Liver (tissue), 9 donors: ENCODE results near the gene PAXIP1. TPM values are rescaled to one million over a fixed set of nuclear protein-coding genes. Genes with fewer than 3 reads are reported as not detected.

Experiments
- DNase-seq: peaks from one replicate; pipeline ENCODE4 v3.0.0-alpha.2; 2017; ENCODE audit warnings: low spot score
- H3K27ac ChIP-seq, 2 donors: one replicate each; pipeline ENCODE4 v1.7.0; 2013; ENCODE audit warnings: inconsistent platforms in 2 of 2, low read length in 2 of 2, control low read depth in 1 of 2, low read depth in 1 of 2, mild to moderate bottlenecking in 1 of 2
- H3K27me3 ChIP-seq, 4 donors: one replicate each; pipeline versions ENCODE4 v1.6.1 to v1.7.0; 2013; ENCODE audit warnings: low read length in 3 of 4, inconsistent platforms in 1 of 4, mild to moderate bottlenecking in 1 of 4, moderate library complexity in 1 of 4; ENCODE audit not compliant: control insufficient read depth in 4 of 4, insufficient read depth in 4 of 4
- H3K36me3 ChIP-seq, 4 donors: one replicate each; pipeline versions ENCODE4 v1.6.1 to v1.7.0; 2013; ENCODE audit warnings: low read length in 3 of 4, mild to moderate bottlenecking in 3 of 4, low read depth in 1 of 4, moderate library complexity in 1 of 4; ENCODE audit not compliant: control insufficient read depth in 4 of 4, insufficient read depth in 3 of 4
- H3K4me1 ChIP-seq, 4 donors: one replicate each; pipeline versions ENCODE4 v1.6.1 to v1.7.0; 2013; ENCODE audit warnings: low read length in 3 of 4, mild to moderate bottlenecking in 3 of 4, moderate library complexity in 1 of 4; ENCODE audit not compliant: control insufficient read depth in 4 of 4, insufficient read depth in 4 of 4
- H3K4me3 ChIP-seq, 3 donors: one replicate each; pipeline versions ENCODE4 v1.6.1 to v1.7.0; 2013; ENCODE audit warnings: low read length in 3 of 3, control low read depth in 1 of 3, low read depth in 1 of 3, mild to moderate bottlenecking in 1 of 3
- H3K9ac ChIP-seq, 2 donors: one replicate each; pipeline ENCODE4 v1.7.0; 2013; ENCODE audit warnings: low read length in 2 of 2, mild to moderate bottlenecking in 2 of 2, moderate library complexity in 2 of 2, control low read depth in 1 of 2, low read depth in 1 of 2
- H3K9me3 ChIP-seq, 4 donors: one replicate each; pipeline versions ENCODE4 v1.6.1 to v1.7.0; 2013; ENCODE audit warnings: low read length in 3 of 4; ENCODE audit not compliant: control insufficient read depth in 4 of 4
- EGR1 ChIP-seq, 2 donors: IDR thresholded peaks; 2 replicates each; pipeline ENCODE4 v1.6.1; 2016 to 2018; ENCODE audit warnings: antibody characterized with exemption in 2 of 2, low read depth in 2 of 2
- FOXA1 ChIP-seq: IDR thresholded peaks from 2 replicates; pipeline ENCODE4 v1.6.1; 2016; ENCODE audit warnings: antibody characterized with exemption
- FOXA2 ChIP-seq: IDR thresholded peaks from 2 replicates; pipeline ENCODE4 v1.6.1; 2016; ENCODE audit warnings: antibody characterized with exemption
- GABPA ChIP-seq, 2 donors: IDR thresholded peaks in 1 of 2; conservative IDR thresholded peaks in 1 of 2; 2 replicates each; pipeline ENCODE4 v1.6.1; 2016; ENCODE audit warnings: antibody characterized with exemption in 2 of 2, mild to moderate bottlenecking in 1 of 2, moderate library complexity in 1 of 2
- HNF4G ChIP-seq: IDR thresholded peaks from 2 replicates; pipeline ENCODE4 v1.6.1; 2016; ENCODE audit warnings: antibody characterized with exemption
- JUND ChIP-seq, 2 donors: IDR thresholded peaks; 2 replicates each; pipeline ENCODE4 v1.6.1; 2016; ENCODE audit warnings: antibody characterized with exemption in 2 of 2
- RAD21 ChIP-seq, 2 donors: IDR thresholded peaks; 2 replicates each; pipeline ENCODE4 v1.6.1; 2016; ENCODE audit warnings: antibody characterized with exemption in 2 of 2, mild to moderate bottlenecking in 2 of 2
- RXRA ChIP-seq, 2 donors: IDR thresholded peaks; 2 replicates each; pipeline ENCODE4 v1.6.1; 2017 to 2018; ENCODE audit warnings: antibody characterized with exemption in 2 of 2, mild to moderate bottlenecking in 1 of 2
- SP1 ChIP-seq: IDR thresholded peaks from 2 replicates; pipeline ENCODE4 v1.6.1; 2018; ENCODE audit warnings: antibody characterized with exemption, mild to moderate bottlenecking
- TAF1 ChIP-seq: conservative IDR thresholded peaks from 2 replicates; pipeline ENCODE4 v1.6.1; 2016; ENCODE audit warnings: antibody characterized with exemption, mild to moderate bottlenecking
- YY1 ChIP-seq: IDR thresholded peaks from 2 replicates; pipeline ENCODE4 v1.6.1; 2016; ENCODE audit warnings: antibody characterized with exemption, mild to moderate bottlenecking
- WGBS: extraction: QIAGEN DNeasy Blood & Tissue Kit; methylation state at CpG from one replicate; pipeline ENCODE4 v1.1.7; 2013; 5-methylcytosine and 5-hydroxymethylcytosine counted together
- polyA plus RNA-seq, 2 donors: library from polyadenylated mRNA; stranded (reverse) in 1 of 2; unstranded in 1 of 2; fragments of 200-250 nt in 1 of 2; fragments of >200 nt in 1 of 2; fragmentation: Nextera tagmentation in 1 of 2; extraction: Ambion mirVana in 1 of 2; gene quantifications; one replicate each; pipeline versions ENCODE4 v1.2.1 to v1.2.3, GENCODE V29; 2013 to 2015
- total RNA-seq, 2 donors: library from RNA; depleted of rRNA; stranded (reverse); fragments of >200 nt; gene quantifications; one replicate each; pipeline ENCODE4 v1.2.3, GENCODE V29; 2014
- TF ChIP-seq, protein P1 (sequence below): IDR thresholded peaks from 2 replicates; pipeline ENCODE4 v1.6.1; 2016; ENCODE audit warnings: antibody characterized with exemption
- TF ChIP-seq, protein P2 (sequence below): IDR thresholded peaks from 2 replicates; pipeline ENCODE4 v1.6.1; 2016; ENCODE audit warnings: antibody characterized with exemption, mild to moderate bottlenecking
- TF ChIP-seq, protein P3 (sequence below): IDR thresholded peaks from 2 replicates; pipeline ENCODE4 v1.6.1; 2016; ENCODE audit warnings: antibody characterized with exemption
- TF ChIP-seq, protein P4 (sequence below): fragments of 150-350 bp; IDR thresholded peaks from 2 replicates; pipeline ENCODE4 v1.5.1; 2017; ENCODE audit warnings: improper control_type of control experiment, low read depth, low read length; ENCODE audit not compliant: missing input control
- donor health status: healthy.
- donor health status: healthy.
- donor health status: healthy.
- donor health status: healthy.
- donor health status: healthy.

PAXIP1 gene
- total and polyA plus RNA-seq, 4 donors, result 2.0 to 10.1 (median 5.8) TPM

DNA sequence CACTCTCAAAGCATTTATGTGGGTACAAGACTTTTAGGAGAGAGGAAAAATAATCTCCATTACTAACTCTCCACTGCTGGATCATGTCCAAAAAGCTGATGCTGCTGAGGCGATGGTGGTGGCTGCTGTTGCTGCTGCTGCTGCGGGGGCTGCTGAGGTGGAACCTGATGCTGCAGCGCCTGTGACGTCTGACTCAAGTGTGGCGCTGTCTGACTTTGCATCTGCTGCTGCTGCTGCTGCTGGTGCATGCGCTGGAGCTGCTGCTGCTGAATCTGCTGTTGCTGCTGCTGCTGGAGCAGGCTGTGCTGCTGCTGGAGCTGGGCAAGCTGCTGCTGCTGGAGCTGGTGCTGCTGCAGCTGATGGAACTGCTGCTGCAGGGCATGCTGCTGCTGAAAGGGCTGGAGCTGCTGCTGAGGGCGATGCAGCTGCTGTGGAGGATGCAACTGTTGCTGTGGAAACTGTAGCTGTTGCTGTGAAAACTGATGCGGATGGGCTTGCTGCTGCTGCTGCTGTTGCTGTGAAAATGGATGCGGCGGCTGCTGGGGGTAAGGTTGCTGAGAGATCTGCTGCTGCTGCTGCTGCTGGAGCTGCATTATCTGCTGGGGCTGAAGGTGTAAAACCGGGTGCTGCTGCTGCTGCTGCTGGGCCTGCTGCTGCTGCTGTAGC lies 34.5 kb downstream of the PAXIP1 start (continued):
- no peak for TF ChIP-seq FOXA2
- TF ChIP-seq TAF1, result no peak
- TF ChIP-seq FOXA1, result no peak
- TF ChIP-seq, protein P1, sequence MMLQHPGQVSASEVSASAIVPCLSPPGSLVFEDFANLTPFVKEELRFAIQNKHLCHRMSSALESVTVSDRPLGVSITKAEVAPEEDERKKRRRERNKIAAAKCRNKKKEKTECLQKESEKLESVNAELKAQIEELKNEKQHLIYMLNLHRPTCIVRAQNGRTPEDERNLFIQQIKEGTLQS, result no peak
- TF ChIP-seq JUND (IDR thresholded peaks at IDR 0.05), result no peak
- TF ChIP-seq YY1, result no peak
- no peak for TF ChIP-seq RXRA (IDR thresholded peaks at IDR 0.05)
- TF ChIP-seq GABPA (IDR thresholded peaks at IDR 0.05 in 1 of 2, conservative IDR thresholded peaks at IDR 0.05 in 1 of 2), result no peak

DNA sequence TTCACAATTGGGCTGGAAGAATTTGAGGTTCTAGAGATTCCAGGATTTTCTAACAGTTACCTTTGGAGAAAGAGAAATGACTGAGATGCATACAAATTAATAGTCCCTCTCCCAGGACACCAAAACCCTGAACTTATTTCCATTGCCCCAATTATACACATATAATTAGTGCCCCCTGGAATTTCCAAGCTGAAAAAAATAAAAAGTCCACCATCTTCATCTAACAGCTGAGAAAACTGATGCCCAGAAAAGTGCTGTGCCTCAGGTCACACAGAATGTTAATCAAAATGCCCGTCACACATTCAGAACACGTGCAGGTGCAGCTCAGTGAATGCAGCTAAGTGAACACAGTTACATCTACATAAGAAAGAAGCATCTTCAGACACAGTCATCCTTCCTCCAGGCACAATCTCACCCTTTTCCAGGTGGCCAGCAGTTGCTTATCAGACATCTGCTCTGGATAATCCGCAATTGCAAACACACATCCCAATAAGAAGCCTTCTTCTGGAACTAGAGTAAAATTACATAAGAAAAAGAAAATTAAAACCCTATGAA lies 35.4 kb downstream of the PAXIP1 start:
- H3K4me1 ChIP-seq, result no peaks in the 10 kb centered on the region
- DNase-seq, result no peak
- TF ChIP-seq, protein P2, sequence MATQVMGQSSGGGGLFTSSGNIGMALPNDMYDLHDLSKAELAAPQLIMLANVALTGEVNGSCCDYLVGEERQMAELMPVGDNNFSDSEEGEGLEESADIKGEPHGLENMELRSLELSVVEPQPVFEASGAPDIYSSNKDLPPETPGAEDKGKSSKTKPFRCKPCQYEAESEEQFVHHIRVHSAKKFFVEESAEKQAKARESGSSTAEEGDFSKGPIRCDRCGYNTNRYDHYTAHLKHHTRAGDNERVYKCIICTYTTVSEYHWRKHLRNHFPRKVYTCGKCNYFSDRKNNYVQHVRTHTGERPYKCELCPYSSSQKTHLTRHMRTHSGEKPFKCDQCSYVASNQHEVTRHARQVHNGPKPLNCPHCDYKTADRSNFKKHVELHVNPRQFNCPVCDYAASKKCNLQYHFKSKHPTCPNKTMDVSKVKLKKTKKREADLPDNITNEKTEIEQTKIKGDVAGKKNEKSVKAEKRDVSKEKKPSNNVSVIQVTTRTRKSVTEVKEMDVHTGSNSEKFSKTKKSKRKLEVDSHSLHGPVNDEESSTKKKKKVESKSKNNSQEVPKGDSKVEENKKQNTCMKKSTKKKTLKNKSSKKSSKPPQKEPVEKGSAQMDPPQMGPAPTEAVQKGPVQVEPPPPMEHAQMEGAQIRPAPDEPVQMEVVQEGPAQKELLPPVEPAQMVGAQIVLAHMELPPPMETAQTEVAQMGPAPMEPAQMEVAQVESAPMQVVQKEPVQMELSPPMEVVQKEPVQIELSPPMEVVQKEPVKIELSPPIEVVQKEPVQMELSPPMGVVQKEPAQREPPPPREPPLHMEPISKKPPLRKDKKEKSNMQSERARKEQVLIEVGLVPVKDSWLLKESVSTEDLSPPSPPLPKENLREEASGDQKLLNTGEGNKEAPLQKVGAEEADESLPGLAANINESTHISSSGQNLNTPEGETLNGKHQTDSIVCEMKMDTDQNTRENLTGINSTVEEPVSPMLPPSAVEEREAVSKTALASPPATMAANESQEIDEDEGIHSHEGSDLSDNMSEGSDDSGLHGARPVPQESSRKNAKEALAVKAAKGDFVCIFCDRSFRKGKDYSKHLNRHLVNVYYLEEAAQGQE, result no peak
- no peak for TF ChIP-seq YY1
- TF ChIP-seq SP1, result no peak
- TF ChIP-seq, protein P3, sequence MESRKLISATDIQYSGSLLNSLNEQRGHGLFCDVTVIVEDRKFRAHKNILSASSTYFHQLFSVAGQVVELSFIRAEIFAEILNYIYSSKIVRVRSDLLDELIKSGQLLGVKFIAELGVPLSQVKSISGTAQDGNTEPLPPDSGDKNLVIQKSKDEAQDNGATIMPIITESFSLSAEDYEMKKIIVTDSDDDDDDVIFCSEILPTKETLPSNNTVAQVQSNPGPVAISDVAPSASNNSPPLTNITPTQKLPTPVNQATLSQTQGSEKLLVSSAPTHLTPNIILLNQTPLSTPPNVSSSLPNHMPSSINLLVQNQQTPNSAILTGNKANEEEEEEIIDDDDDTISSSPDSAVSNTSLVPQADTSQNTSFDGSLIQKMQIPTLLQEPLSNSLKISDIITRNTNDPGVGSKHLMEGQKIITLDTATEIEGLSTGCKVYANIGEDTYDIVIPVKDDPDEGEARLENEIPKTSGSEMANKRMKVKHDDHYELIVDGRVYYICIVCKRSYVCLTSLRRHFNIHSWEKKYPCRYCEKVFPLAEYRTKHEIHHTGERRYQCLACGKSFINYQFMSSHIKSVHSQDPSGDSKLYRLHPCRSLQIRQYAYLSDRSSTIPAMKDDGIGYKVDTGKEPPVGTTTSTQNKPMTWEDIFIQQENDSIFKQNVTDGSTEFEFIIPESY, result no peak
- no peak for TF ChIP-seq RXRA (IDR thresholded peaks at IDR 0.05)
- TF ChIP-seq TAF1, result no peak
- 96% methylated on average over 3 of the region's 3 CpGs for WGBS
- no peak overlapping the region for H3K9ac ChIP-seq
- H3K4me3 ChIP-seq, result no peak overlapping the region
- H3K27me3 ChIP-seq, result no peaks in the 10 kb centered on the region
- H3K27ac ChIP-seq, result no peak overlapping the region
- H3K36me3 ChIP-seq, result peaks cover 16 to 44% (median 29%) of the 10 kb centered on the region in 4 donors
- H3K9me3 ChIP-seq, result no peaks in the 10 kb centered on the region

DNA sequence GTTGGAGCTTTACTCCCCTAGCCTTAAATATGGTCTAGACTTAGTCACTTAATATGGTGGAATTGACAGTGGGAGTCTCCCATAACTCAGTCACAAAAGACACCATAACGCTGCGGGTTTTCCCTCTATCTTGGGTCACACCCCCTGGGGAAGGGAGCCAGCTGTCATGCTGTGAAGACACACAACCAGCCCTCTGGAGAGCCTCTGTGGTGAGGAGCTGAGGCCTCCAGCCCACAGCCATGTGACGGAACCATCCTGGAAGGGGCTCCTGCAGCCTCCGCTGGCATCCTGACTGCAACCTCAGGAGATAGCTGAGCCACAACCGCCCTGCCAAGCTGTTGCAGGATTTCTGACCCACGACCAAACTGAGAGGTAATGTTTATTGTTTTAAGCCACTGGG lies 37.9 kb downstream of the PAXIP1 start:
- no peaks in the 10 kb centered on the region for H3K9me3 ChIP-seq
- no peaks in the 10 kb centered on the region for H3K27me3 ChIP-seq
- H3K4me1 ChIP-seq, result peaks cover 0 to 4% (median 0%) of the 10 kb centered on the region in 4 donors
- H3K36me3 ChIP-seq, result peaks cover 18 to 50% (median 37%) of the 10 kb centered on the region in 4 donors
- H3K9ac ChIP-seq, result no peak overlapping the region
- no peak for DNase-seq
- TF ChIP-seq YY1 (no peak), RXRA (IDR thresholded peaks at IDR 0.05) (no peak), HNF4G (no peak), TAF1 (no peak), FOXA1 (no peak), JUND (IDR thresholded peaks at IDR 0.05) (no peak), GABPA (IDR thresholded peaks at IDR 0.05 in 1 of 2, conservative IDR thresholded peaks at IDR 0.05 in 1 of 2) (no peak), SP1 (no peak), EGR1 (IDR thresholded peaks at IDR 0.05; ENCODE audit: low read depth in 2 of 2) (no peak), RAD21 (IDR thresholded peaks at IDR 0.05) (no peak)
- TF ChIP-seq, protein P4, sequence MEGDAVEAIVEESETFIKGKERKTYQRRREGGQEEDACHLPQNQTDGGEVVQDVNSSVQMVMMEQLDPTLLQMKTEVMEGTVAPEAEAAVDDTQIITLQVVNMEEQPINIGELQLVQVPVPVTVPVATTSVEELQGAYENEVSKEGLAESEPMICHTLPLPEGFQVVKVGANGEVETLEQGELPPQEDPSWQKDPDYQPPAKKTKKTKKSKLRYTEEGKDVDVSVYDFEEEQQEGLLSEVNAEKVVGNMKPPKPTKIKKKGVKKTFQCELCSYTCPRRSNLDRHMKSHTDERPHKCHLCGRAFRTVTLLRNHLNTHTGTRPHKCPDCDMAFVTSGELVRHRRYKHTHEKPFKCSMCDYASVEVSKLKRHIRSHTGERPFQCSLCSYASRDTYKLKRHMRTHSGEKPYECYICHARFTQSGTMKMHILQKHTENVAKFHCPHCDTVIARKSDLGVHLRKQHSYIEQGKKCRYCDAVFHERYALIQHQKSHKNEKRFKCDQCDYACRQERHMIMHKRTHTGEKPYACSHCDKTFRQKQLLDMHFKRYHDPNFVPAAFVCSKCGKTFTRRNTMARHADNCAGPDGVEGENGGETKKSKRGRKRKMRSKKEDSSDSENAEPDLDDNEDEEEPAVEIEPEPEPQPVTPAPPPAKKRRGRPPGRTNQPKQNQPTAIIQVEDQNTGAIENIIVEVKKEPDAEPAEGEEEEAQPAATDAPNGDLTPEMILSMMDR, result no peak
- TF ChIP-seq, protein P1, result no peak
- TF ChIP-seq, protein P3, result no peak
- 94% methylated on average over 6 of the region's 6 CpGs for WGBS
- no peak overlapping the region for H3K27ac ChIP-seq
- H3K4me3 ChIP-seq, result no peak overlapping the region
